8988T (cell line): ENCODE measurements around the gene RASA2.

Source experiments
- DNase-seq: peaks from one replicate; pipeline ENCODE4 v3.0.0; 2011

RASA2 gene

GRCh38 chr3:141648055-141648910 is 161.5 kb downstream of the RASA2 start:
- no peak for DNase-seq

GRCh38 chr3:141649871-141650270 is 163.0 kb downstream of the RASA2 start:
- DNase-seq: no peak

GRCh38 chr3:141650783-141651182 is 164.0 kb downstream of the RASA2 start:
- DNase-seq: no peak

GRCh38 chr3:141651409-141651808 is 164.6 kb downstream of the RASA2 start:
- DNase-seq: no peak

GRCh38 chr3:141652349-141652748 is 165.5 kb downstream of the RASA2 start:
- DNase-seq: no peak

GRCh38 chr3:141653847-141654246 is 167.0 kb downstream of the RASA2 start:
- DNase-seq: no peak

- no peak for DNase-seq
These were observed 169.0 kb downstream of the RASA2 start for GRCh38 chr3:141655801-141656200.

GRCh38 chr3:141656771-141657170 is 169.9 kb downstream of the RASA2 start:
- DNase-seq: no peak

- DNase-seq: no peak
These were observed 170.7 kb downstream of the RASA2 start for GRCh38 chr3:141657516-141657915.

- DNase-seq: peak; percentile 46
These were observed 173.2 kb downstream of the RASA2 start for GRCh38 chr3:141659821-141660613.

GRCh38 chr3:141660614-141660947 is 173.8 kb downstream of the RASA2 start:
- no peak for DNase-seq

GRCh38 chr3:141661229-141662196 is 174.7 kb downstream of the RASA2 start:
- no peak for DNase-seq

GRCh38 chr3:141663993-141664392 is 177.2 kb downstream of the RASA2 start:
- no peak for DNase-seq
